Small intestine (tissue), 7 donors: ENCODE results near the gene ATP1A3. TPM values are rescaled to one million over a fixed set of nuclear protein-coding genes. Genes with fewer than 3 reads are reported as not detected.
A peak's percentile ranks its signal among the peaks of the same experiment; 100 is the strongest.

ENCODE experiments used
- DNase-seq, 2 donors: peaks; one replicate each; pipeline versions ENCODE4 v3.0.0 to v3.0.0-alpha.2; 2013
- FAIRE-seq: peaks from 2 replicates; lab custom pipeline; 2012; peaks lifted over from hg19 to GRCh38; lab: Jason Lieb, UNC
- H3K27ac ChIP-seq, 3 donors: one replicate each; pipeline ENCODE4 v1.5.1; 2013; ENCODE audit warnings: low read length in 2 of 3, mild to moderate bottlenecking in 2 of 3, control low read depth in 1 of 3, inconsistent platforms in 1 of 3, low read depth in 1 of 3, moderate library complexity in 1 of 3
- H3K27me3 ChIP-seq, 3 donors: one replicate each; pipeline ENCODE4 v1.6.1; 2013; ENCODE audit warnings: low read length in 3 of 3, inconsistent platforms in 1 of 3; ENCODE audit not compliant: control insufficient read depth in 3 of 3, insufficient read depth in 3 of 3
- H3K36me3 ChIP-seq, 3 donors: one replicate each; pipeline ENCODE4 v1.6.1; 2013; ENCODE audit warnings: low read length in 3 of 3, inconsistent platforms in 1 of 3, low read depth in 1 of 3, mild to moderate bottlenecking in 1 of 3, moderate library complexity in 1 of 3; ENCODE audit not compliant: control insufficient read depth in 3 of 3, insufficient read depth in 2 of 3
- H3K4me1 ChIP-seq, 3 donors: one replicate each; pipeline ENCODE4 v1.6.1; 2013; ENCODE audit warnings: low read length in 2 of 3, inconsistent platforms in 1 of 3, low read depth in 1 of 3, mild to moderate bottlenecking in 1 of 3, moderate library complexity in 1 of 3; ENCODE audit not compliant: control insufficient read depth in 3 of 3, insufficient read depth in 2 of 3
- H3K4me3 ChIP-seq, 3 donors: one replicate each; pipeline ENCODE4 v1.5.1; 2013; ENCODE audit warnings: low read length in 3 of 3, control low read depth in 1 of 3, inconsistent platforms in 1 of 3, low read depth in 1 of 3, mild to moderate bottlenecking in 1 of 3, moderate library complexity in 1 of 3
- H3K9me3 ChIP-seq, 2 donors: one replicate each; pipeline ENCODE4 v1.6.1; 2013; ENCODE audit warnings: low read depth in 1 of 2, low read length in 1 of 2; ENCODE audit not compliant: control insufficient read depth in 2 of 2, insufficient read depth in 1 of 2
- WGBS, 3 donors: extraction: QIAGEN DNeasy Blood & Tissue Kit; methylation state at CpG; one replicate each; pipeline ENCODE4 v1.1.7; 2013; 5-methylcytosine and 5-hydroxymethylcytosine counted together
- polyA plus RNA-seq, 4 donors: library from polyadenylated mRNA; stranded (reverse) in 3 of 4; unstranded in 1 of 4; fragments of 200-250 nt in 3 of 4; fragments of 120-200 nt in 1 of 4; gene quantifications; one replicate each; pipeline versions ENCODE4 v1.2.1 to v1.2.3, GENCODE V29; 2013
- donor health status: healthy with polysubstance abuse.
- donor health status: control.
- donor health status: control.
- donor health status: Bipolar disorder and iron deficiency.
- donor health status: healthy.

The ATP1A3 gene
- polyA plus RNA-seq, 4 donors = 0.81 to 4.3 (median 1.3) TPM; not detected in 1

DNA sequence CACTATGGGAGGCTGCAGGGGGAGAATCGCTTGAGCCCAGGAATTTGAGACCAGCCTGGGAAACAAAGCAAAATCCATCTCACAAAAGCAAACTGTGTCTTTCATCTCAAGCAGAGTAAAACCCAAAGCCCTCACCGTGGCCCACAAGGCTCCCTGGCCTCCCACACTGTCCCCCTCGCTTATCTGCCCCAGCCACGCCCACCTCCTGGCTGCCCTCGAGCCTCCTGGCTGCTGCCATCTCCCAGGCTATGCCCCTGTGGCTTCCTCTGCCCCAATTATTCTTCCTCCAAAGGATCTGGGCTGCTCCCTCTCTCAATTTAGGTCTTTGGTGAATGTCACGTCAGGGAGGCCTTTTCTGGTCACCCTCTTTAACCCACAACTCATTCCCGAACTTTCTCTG, 38.5 kb downstream of the ATP1A3 start:
- no peak for DNase-seq
- Histone ChIP-seq H3K9me3 (no peaks in the 10 kb centered on the region), H3K36me3 (peaks cover 0 to 23% (median 3%) of the 10 kb centered on the region in 3 donors), H3K27ac (no peak overlapping the region), H3K4me3 (no peak overlapping the region), H3K4me1 (peaks cover 0 to 20% (median 3%) of the 10 kb centered on the region in 3 donors), H3K27me3 (no peaks in the 10 kb centered on the region)
- FAIRE-seq = no peak
- 49 to 63% (median 49%) methylated on average over 7 of the region's 7 CpGs for WGBS, 3 donors

DNA sequence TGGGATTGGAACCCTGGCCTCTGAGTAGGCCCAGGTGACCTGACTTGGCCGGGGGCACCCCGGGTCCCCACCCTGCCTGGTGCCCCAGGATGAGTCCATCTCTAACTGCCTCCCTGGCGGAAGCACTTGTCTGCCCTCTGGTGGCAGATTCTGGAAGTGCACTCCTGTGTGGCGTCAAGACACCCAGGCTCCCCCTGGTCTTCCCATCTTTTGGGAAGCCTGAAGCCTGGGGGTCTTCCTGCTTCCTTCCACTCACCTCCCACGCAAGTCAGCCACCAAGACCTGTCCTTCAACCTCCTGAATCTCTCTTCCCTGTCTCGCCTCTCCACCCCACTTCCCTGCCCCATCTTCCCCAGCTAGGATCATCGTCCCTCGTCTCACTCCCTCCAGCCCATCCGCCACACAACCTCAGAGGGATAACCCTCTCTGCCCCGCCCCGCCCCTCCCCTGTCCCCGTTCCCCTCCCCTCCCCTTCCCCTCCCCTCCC, 42.3 kb downstream of the ATP1A3 start:
- Histone ChIP-seq H3K4me1 (peaks cover 0 to 6% (median 1%) of the 10 kb centered on the region in 3 donors), H3K27ac (no peak overlapping the region), H3K4me3 (no peak overlapping the region), H3K27me3 (no peaks in the 10 kb centered on the region), H3K9me3 (no peaks in the 10 kb centered on the region), H3K36me3 (peaks cover 0 to 15% (median 3%) of the 10 kb centered on the region in 3 donors)
- FAIRE-seq (no peak), DNase-seq (peak; percentile 78 to 85)
- 1 to 6% (median 4%) methylated on average over 9 to 12 of the region's 12 CpGs for WGBS, 3 donors

DNA sequence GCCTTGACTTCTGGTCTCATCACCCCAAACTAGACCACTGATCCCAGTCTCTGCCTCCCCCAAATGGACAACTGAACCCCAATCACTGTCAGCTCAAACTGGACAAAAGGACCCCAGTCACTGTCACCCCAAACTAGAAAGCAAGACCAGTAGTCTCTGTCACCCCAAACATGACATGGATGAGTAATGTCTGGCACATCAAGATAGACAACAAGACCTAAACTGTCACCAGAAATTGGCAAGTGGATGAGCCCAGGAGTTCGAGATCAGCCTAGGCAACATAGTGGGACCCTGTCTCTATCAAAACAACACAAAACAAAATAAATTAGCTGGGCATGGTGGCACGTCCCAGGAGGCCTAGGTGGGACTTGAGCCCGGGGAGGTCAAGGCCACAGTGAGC, 46.9 kb downstream of the ATP1A3 start:
- 81 to 95% (median 91%) methylated on average over 3 of the region's 3 CpGs for WGBS, 3 donors
- Histone ChIP-seq H3K4me3 (no peak overlapping the region), H3K4me1 (no peaks in the 10 kb centered on the region), H3K27ac (no peak overlapping the region), H3K36me3 (no peaks in the 10 kb centered on the region), H3K27me3 (peaks cover 0 to 4% (median 0%) of the 10 kb centered on the region in 3 donors), H3K9me3 (no peaks in the 10 kb centered on the region)
- FAIRE-seq = no peak
- DNase-seq = no peak

DNA sequence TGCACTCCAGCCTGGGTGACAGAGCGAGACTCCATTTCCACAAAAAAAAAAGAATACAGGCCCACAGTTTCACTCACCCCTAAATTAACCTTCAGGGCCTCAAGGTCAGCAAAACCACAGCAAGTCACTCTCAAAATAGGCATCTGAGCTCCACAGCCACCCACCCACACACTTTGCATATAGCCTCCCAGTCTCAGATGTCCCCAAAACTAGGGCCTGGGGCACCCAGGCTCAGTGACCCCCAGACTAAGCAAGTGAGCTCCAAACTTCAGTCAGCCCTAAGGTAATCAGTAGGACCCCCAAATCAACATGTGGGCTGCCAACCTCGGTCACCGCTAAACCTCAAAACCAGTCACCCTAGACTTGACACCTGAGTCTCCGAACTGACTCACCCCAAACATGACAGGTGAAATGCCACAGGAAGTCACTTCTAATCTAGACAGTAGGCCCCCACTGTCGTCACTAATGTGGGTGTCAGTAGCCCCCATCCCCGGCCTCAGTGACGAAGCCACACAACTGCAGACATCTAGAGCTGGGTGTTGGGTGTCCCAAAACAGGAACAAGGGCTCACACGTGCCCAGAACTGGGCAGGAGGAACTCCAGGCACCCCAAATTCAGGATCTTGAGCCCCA, 48.8 kb downstream of the ATP1A3 start:
- no peak for FAIRE-seq
- 60 to 85% (median 68%) methylated on average over 8 of the region's 8 CpGs for WGBS, 3 donors
- no peaks in the 10 kb centered on the region for H3K9me3 ChIP-seq
- peak in 1 of 2 donors; percentile 77 for DNase-seq
- H3K4me1 ChIP-seq = no peaks in the 10 kb centered on the region
- peak overlapping the region in 2 of 3 donors; percentile 30 to 76 for H3K27ac ChIP-seq
- no peaks in the 10 kb centered on the region for H3K36me3 ChIP-seq
- H3K4me3 ChIP-seq = no peak overlapping the region
- H3K27me3 ChIP-seq = peaks cover 0 to 18% (median 0%) of the 10 kb centered on the region in 3 donors

DNA sequence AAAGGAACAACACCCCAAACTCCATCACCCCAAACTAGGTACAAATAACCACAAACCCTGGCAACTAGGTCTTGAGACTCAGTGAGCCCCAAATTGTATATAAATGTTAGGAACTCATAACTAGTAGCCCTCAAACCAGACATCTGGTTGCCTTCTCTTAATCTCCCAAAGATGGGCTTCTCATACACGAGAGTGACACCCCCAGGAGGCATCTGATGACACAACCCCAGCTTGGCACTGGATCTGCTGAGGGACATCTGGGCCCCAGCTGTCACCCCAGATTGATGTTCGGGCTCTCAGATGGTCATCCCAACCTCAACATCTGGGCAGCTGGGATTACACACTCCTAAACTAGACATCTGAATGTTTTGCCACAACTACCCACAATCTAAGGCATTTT, 49.7 kb downstream of the ATP1A3 start:
- FAIRE-seq = no peak

DNA sequence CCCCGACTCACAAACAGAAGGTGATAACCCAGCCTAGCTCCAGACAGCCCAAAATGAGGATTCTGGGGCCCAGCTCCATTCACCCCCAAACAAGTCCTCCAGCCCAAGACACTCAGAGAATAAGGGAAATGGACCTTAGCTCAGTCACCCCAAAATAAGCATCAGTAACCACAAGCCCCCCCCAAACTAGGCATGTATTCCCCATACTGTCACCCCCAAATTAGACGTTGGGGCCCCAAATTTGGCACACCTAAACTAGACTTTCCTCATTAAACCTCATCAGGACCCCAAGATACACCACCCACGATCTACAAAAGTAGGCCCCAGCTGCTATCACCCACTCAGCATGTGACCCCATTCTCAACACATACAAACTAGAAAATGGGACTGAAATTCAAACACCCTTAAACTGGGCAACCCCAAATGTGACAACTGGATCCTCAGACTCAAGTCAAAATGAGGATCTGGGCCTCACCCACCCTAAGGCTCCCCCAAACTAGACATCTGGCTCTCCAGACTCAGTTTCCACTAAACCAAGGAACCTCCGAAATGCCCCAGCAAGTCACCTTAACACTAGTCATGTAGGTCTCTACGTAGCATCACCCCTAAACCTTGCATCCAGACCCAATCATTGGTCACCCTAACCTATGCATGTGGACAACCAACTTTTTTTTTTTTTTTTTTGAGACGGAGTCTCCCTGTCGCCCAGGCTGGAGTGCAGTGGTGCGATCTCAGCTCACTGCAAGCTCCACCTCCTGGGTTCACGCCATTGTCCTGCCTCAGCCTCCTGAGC, 52.4 kb downstream of the ATP1A3 start:
- 74 to 92% (median 86%) methylated on average over 7 to 9 of the region's 9 CpGs for WGBS, 3 donors
- Histone ChIP-seq H3K9me3 (no peaks in the 10 kb centered on the region), H3K27ac (peak overlapping the region in 1 of 3 donors; percentile 32), H3K4me3 (no peak overlapping the region), H3K4me1 (peaks cover 0 to 4% (median 0%) of the 10 kb centered on the region in 3 donors), H3K27me3 (peaks cover 0 to 40% (median 0%) of the 10 kb centered on the region in 3 donors), H3K36me3 (no peaks in the 10 kb centered on the region)
- DNase-seq (no peak), FAIRE-seq (no peak)

More for the DNA sequence above, 49.7 kb downstream of the ATP1A3 start:
- no peaks in the 10 kb centered on the region for H3K9me3 ChIP-seq
- no peaks in the 10 kb centered on the region for H3K36me3 ChIP-seq
- WGBS, 3 donors = 57 to 68% (median 66%) methylated on average over 2 of the region's 2 CpGs
- no peak for DNase-seq
- H3K27ac ChIP-seq = peak overlapping the region in 1 of 3 donors; percentile 76
- H3K4me3 ChIP-seq = no peak overlapping the region
- peaks cover 0 to 4% (median 0%) of the 10 kb centered on the region in 3 donors for H3K4me1 ChIP-seq
- peaks cover 0 to 24% (median 0%) of the 10 kb centered on the region in 3 donors for H3K27me3 ChIP-seq

DNA sequence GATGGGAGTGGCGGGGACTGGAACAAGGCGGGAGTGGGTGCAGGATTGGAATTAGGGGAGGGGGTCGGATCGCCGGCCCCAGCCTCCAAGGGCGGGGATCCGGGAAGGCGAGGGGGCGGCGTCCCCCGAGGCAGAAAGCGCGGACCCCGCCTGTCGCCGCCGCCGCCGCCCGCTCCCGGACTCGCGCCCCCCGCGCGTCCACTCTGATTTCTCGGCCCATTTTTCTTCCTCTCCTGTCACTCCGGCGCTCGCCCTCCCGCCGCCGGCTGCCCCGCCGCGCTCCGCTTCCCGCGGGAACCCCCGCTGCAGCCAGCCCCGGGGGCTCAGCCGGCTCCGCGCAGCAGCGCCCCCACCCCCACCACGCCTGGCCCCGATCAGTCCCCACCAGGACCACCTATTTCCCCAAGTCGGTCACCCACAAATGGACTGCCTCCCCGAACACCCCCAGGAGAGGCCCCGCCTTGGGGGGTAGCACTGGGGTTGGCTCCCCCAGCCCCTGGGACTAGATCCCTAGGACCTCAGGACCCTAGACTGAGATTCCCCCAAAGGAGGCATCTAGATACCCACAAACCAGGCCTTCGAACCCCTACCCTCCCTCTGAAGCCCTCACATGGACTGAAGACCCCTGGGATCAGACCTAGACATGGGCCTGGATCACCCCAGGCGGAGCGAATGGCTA, 53.2 kb downstream of the ATP1A3 start:
- Histone ChIP-seq H3K36me3 (no peaks in the 10 kb centered on the region), H3K9me3 (no peaks in the 10 kb centered on the region), H3K4me3 (peak overlapping the region; percentile 39 to 60 (median 58)), H3K27me3 (peaks cover 0 to 48% (median 0%) of the 10 kb centered on the region in 3 donors), H3K27ac (peak overlapping the region in 1 of 3 donors; percentile 33), H3K4me1 (peaks cover 0 to 4% (median 0%) of the 10 kb centered on the region in 3 donors)
- WGBS, 3 donors = 10 to 25% (median 12%) methylated on average over 19 to 53 of the region's 53 CpGs
- FAIRE-seq = no peak
- DNase-seq = no peak
